ENCODE data around the gene TWF2.

TWF2 gene

DNA sequence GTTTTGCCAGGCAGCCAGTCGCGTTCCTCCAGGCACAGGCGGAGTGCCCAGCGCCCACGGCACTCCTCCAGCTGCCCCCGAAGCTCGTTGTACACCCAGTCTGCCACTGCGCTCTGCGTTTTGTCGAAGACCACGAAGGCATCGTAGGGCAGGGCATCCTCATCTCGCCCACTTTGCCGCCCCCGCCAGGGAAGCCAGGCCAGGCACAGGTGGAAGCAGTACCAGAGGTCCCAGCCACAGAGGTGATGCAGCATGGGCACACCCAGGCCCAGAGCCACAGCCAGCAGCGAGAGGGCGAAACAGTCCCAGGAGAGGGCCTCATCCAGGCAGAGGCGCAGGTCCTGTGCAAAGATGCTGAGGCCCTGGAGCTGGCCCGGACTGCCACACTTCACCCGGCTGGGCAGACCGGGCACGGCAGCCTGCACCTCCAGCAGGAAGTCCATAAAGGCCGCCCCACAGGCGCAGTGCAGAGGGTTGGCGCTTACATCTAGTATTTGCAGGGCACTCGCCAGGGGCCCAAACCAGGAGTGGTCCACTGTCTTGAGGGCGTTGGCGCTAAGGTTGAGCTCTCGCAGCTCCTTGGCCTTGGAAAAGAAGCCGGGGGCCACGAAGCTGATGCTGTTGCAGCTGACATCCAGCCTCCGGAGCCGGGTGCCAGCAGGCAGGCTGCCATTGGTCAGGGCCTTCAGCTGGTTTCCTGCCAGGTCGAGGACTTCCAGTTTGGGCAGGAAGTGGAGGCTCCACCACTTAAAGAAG, 17.2 kb downstream of the TWF2 start:
- DNase-seq = peak; percentile 56

DNA sequence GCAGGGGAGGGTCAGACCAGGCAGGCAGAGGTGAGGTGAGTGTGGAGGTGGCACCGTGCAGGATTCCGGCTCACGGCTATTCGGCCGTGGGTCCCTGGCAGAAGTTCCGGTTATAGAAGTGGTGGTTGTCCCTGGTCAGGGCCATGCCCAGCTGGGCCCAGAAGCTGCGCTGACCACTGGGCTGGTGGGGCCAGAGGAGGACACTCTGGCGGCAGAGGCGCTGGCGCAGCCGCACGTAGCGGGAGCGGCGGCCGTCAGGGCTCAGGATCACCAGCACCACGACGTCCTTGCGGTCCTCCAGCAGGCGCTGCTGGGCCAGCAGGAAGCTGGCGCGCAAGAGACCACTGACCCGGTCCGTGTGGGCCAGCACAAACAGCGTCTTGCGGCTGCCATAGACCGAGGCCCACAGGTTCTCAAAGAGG, 17.8 kb downstream of the TWF2 start:
- no peak for DNase-seq

DNA sequence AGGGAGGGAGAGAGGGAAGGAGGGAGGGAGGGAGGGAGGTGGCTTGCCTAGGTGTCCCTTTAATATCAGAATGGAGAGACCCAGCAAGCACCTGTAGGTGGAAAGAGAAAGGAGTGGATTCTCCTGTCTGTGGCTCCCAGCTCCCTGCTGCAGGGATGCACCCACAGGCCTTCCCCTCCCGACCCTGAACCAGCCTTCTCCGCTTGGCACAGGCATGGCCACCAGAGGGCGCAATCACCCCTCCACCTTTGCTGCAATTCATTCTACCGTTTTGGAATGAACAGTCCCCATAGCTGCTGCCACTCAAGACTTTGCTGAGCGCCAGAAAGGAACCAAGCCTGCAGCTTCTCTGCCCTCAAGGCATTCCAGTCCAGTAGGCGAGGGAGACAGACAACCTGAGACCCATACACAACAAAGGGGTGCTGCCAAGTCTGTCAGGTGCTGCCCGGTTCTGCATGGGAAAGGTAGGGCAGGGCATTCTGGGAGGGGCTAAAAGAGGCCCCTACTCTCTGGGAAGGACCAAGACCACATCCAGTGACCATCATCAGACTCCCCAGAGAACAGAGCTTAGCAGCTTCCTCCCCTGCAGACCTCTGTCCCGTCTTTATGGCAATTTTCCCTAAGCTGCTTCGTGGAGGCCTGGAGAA, 18.5 kb downstream of the TWF2 start:
- peak; percentile 90 for DNase-seq

DNA sequence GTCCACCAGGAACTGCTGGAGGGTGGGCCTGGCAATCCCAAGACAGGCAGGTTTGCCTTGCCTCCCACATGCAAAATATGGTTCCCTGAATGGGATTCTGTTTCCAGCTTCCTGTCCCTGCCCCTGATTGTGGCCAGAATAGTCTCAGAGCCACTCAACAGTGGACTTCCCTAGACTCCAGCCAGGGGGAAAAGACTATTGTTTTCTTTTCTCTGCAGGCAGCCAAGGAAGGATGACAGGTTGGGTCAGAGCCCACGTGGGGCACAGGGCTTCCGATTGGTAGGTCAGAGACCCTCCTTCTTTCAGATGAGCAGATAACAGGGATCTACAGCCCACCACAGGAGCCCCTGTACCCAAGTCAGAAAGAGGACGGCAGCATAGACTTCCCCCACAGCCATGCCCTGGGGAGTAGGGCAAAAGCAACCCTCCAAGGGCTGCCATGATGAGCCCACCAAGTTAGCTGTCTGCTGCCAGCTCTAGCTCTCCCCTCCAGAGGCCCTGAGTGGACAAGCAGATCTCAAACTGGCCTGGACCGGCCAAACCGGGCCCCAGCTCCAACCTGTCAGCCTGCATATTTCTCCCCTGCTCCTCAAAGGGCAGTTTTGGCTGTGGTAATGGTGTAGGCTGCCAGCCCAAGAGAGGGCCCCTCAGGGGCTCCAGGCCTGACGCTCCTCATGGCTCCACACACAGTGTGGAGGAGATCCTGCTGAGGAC, 19.9 kb downstream of the TWF2 start:
- DNase-seq = no peak

DNA sequence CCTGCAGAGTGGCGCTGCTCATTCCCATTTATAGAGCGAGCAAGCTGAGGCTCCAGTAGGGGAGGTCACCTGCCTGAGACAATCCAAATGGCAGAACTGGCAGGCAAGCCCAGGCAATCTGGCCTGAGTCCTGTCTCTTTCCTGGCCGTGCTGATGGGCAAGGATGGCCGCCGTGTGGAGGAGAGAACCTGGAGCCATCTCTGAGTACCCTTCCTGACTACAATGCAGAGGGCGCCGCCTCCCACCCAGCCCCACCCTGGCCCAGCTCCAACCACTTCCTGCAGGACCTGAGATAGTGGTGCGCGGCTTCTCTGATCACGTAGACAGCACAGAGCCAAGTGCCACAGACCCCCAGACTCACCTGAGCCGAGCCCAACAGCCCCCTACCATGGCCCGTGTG, 20.5 kb downstream of the TWF2 start:
- DNase-seq = no peak

DNA sequence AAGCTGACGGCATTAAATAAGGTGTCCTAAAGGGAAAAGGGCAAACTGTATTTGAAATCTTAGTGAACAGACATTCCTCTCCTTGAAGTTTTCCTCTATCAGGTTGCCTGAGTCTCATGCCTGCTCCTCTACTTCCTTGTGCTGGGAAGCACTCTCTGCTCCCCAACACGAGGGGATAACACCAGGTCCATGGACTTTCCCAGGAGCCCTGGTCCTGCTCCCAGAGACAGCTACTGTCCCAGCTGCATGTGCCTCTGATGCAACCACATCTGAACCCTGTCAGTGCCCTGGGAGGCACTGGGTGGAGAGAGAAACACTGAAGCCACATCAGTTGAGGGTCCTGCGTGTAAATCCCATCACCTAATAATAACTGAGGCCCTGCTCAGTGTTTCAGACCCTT, 20.9 kb downstream of the TWF2 start:
- DNase-seq = no peak

DNA sequence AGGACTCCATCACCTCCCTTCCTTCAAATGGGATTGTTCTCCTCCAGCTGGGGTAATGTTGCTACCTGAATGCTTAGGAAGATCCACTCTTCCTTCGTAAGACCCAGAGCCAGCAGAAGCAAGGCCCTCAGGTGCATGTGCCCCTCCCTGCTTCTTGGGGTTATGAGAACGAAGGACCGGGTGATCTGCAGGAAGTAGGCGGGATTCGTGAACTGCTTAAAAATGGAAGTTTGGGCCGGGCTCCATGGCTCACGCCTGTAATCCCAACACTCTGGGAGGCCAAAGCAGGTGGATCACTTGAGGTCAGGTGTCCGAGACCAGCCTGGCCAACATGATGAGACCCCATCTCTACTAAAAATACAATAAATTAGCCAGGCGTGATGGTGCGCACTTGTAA, 21.6 kb downstream of the TWF2 start:
- DNase-seq = no peak

DNA sequence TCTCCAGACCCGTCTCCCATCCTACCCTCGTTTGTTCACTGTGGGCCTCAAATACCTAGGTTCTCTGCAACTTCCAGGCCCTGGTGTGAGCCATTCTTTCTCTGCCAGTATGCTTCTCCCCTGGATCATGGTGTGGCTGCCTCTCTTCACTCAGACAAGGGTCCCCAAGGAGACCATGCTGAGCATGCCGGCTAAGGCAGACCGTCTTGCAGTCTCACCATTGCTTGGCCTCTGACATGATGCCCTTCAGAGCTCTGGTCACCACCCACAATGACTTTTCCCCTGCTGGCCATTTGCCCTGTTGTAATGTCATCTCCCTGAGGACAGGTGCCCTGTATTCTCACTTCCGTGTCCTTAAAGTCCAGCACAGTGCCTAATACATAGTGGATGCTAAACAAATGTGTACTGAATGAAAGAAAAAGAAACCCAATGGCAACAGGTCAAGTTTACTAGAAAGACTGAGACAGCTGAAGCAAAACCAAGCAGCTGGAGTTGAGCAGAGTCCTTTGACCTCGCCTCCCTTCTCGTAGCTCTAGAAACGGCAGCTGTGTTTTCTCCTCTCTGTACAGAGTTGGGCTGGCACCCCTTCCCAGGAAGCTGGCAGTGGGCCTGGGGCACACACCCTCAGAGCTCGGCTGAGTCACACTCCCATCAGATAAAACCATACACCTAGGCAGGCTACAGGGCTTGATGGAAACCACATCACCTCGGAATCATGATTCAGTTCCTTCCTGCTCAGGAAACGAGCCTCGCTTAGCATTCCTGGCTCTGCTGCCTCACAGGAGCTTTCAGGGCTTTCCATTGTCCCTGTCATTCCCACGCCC, 22.2 kb downstream of the TWF2 start:
- peak; percentile 65 for DNase-seq

DNA sequence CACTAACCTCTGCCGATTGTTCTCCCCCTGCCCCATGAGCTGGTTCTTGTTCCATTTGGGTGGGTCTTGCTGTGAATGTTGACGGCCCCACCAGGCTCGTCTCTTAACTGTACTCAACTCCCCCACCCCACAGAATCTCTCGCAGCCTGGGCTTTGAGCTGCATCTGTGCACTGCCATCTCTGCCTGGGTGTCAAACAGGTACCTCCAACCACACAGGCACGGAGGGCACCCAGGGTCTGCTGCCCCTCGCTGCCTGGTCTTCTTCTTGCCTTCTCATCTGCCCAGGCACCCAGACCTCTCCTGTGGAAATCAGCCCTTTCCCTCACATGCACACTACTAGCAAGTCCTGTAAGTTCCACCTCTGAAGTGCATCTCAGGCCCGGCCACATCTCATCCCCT, 23.6 kb downstream of the TWF2 start:
- no peak for DNase-seq

DNA sequence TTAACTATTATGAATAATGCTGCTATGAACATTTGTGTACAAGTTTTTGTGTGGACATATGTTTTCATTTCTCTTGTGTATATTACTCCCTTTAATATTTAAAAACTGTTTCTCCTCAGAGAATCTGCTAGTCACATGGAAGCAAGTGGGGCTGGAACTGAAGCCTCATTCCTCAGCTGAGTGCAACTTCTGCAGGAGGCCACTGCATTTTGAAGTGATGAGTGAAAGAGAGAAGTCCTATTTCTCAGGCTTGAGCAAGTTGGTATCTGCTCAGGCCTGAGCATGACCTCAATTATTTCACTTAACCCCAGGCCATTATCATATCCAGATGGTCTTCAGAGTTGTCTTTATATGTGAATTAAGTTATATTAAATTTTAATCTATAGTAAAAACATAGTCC, 25.1 kb downstream of the TWF2 start:
- no peak for DNase-seq

DNA sequence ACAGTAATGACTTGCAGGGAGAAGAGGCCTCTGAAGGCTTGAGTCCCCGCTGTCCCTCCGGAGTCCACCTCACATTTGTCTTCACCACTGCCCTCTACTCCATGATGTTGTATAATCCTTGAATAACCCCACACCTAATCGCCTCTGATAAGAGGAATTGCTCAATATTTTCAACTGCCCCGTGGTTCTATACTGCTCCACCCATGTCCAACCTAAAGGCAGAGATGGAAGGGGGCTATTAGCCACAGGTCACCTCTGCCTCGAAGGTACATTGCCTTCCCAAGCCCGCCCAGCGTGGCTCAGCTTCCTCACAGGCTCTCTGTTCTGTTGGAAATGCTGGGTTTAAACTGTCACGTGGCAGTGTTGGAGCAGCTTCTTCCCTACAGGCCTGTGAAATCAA, 26.0 kb downstream of the TWF2 start:
- DNase-seq = no peak

DNA sequence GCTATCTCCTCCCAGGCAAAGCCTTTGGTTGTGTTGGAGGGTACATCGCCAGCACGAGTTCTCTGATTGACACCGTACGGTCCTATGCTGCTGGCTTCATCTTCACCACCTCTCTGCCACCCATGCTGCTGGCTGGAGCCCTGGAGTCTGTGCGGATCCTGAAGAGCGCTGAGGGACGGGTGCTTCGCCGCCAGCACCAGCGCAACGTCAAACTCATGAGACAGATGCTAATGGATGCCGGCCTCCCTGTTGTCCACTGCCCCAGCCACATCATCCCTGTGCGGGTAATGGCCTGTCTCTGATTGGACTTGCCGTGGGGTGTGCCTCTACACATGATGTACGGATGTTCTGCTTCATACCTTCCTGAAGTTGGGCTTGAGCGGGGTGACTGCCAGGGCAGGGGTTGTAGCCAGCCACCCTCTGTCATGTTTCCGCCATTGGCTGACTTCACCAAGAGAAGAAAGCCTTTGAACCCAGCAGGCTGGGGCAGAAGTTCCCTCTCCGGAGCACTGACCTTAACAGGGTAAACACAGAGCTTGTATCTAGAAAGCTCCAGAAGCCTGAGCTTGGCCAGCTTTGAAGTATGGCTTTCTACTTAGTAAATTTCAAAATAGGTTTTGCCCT, 27.6 kb downstream of the TWF2 start:
- no peak for DNase-seq

DNA sequence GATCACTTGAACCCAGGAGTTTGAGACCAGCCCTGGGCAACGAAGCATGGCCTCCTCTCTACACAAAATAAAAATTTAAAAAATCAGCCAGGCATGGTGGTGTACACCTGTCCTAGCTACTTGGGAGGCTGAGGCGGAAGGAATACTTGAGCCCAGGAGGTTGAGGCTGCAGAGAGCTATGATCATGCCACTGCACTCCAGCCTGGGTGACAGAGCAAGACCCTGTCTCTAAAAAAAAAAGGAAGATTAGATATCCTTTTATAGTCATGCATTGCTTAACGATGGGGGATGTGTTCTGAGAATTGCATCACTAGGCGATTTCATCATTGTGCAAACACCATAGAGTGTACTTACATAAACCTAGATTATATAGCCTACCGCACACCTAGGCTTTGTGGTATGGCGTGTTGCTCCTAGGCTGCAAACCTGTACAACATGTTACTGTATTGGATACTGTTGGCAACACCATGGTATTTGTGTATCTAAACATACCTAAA, 28.4 kb downstream of the TWF2 start:
- no peak for DNase-seq

DNA sequence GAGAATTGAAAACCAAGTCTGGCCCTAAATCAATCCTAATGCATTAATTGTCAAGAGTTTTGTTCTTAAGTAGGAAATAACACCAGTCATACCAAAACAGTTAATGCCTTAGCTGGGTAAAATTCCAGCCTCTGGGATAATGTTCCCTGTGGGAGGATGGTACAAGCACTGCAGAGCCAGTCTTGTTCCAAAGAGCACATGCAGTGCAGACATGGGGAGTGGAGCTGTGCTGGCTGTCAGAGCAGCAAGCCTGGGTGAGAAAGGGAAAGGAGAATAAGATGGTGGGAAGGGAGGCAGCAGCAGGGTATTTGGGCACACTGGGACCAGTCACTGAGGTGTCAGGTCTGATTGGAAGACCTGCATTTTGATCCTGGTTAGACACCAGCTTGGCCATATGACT, 28.9 kb downstream of the TWF2 start:
- DNase-seq = no peak

DNA sequence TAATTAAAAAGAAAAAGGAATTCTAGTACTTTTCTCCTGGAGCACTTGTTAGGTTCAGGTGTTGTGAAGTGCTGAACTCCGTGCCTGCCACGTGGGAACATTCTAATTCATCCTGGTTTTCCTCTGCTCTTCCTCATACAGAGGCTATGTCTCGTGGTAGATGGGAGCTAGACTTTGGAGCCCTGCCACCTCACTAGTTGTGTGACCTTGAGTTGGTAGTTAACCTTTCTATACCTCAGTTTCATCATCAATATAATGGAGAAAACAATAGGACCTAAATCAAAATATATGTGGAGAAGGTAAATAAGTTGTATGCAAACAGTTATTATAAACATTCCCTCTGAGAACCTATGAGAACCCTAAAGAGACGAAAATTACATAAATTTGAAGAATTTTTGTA, 30.4 kb downstream of the TWF2 start:
- DNase-seq = no peak

DNA sequence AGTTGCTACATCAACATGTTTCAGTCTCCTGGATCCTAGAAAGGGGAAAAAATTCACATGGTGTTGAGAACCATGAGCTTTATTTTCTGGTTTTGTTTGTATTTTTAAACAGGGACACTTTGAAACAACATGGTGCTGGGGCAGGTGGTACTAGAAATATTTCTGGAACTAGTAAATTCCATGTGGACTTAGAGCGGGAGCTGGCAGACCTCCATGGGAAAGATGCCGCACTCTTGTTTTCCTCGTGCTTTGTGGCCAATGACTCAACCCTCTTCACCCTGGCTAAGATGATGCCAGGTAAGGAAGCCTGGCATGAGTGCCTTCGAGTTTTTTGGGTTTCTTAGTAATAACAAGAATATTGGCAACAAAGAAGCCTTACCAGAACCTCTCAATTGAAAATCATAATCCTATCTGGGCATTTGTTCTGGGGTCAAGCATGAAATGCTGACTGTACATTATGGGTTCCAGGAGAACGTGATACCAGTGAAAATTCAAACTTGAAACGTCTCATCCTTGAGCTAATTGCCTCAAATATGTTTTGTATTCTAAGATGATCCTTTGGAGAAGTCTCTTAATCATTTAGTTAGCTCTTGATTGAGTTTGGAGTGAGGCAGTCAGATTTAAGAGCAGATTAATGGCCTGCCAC, 33.1 kb downstream of the TWF2 start:
- no peak for DNase-seq

DNA sequence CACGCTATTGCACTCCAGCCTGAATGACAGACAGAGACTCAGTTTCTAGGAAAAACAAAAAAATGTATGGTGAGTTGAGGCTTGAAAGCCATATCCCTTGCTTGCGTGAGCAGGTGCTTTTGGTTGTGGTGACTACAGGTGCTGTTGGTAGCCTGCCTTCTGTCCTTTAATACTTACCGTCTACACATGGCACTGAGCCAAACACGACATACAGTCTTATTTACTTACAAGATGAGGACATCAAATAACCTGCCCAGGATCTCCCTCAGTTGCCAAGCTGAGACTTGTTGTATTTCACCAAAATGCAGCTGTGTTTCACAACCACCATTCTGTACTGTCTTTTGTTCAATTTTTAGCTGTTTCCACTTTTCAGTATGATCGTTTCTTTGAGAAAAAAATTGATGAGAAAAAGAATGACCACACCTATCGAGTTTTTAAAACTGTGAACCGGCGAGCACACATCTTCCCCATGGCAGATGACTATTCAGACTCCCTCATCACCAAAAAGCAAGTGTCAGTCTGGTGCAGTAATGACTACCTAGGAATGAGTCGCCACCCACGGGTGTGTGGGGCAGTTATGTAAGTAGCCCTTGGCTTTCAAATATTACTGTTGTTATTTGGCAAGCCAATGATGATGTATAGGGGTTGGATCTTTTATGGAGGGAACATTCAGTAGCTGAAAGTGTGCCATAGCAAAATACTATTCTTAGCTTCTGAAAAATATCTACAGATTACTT, 34.5 kb downstream of the TWF2 start:
- no peak for DNase-seq

DNA sequence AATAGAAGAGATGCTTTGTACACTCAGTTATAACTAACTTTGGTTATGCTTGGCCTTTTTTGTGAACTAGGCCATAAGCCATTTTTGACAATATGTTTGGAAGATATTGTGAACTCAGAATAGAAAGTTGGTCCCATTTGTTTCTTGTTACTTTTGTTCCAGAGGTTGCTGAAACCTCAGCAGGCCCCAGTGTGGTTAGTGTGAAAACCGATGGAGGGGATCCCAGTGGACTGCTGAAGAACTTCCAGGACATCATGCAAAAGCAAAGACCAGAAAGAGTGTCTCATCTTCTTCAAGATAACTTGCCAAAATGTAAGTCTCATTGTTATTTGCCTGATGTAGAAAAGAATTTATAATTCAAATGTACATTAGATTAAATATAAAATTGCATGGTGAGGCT, 35.3 kb downstream of the TWF2 start:
- no peak for DNase-seq

DNA sequence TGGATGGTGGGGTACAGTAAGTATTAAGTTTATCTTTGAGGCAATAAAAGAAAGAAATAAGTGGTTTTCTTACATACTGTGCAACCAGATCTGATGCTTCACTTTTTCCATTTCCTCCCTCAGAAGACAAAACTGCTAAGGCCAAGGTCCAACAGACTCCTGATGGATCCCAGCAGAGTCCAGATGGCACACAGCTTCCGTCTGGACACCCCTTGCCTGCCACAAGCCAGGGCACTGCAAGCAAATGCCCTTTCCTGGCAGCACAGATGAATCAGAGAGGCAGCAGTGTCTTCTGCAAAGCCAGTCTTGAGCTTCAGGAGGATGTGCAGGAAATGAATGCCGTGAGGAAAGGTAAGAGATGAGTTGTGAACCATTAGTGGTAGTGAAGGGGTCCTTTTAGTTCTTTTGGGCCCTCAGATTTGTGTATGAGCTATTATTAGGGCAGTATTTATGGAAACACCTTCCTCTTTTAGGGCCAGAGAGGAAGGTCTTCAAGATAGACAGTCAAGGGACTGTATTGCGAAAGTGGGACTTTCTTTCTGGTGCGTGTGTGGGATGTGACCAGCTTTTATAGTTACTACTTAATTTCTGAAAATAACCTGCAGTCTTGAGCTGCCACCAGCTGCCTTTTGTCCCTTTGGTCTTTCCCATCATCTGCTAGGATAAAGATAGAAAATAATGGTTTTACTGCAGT, 36.4 kb downstream of the TWF2 start:
- no peak for DNase-seq

DNA sequence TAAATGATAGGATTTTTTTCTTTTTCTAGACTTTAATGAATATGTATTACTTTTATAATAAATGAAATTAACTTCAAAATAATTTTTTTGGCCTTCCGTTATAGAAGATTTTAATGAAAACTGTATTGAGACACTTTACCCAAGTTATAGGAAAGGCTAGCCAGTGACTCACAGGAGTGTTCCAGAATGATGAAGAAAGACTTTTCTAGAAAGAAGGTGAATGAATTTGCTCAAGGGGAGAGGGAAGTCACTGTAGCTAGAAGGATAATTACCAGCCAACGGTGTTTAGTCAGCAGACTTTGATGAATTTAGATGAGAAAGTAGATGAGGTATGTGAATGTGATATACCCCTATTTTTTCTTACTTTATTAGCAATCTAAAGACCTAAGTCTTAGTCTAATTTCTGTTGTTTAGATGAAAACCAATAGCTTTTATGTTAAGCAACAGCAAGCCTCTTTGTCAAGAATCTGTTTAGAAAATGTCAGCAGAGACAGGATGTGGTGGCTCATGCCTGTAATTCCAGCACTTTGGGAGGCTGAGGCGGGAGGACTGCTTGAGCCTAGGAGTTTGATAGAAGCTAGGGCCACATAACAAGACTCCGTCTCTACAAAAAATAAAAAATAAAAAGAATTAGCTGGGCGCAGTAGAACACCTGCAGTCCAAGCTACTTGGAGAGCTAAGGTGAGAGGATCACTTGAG, 37.8 kb downstream of the TWF2 start:
- no peak for DNase-seq
